Right lobe of liver (tissue), 6 donors: ENCODE results near the gene FEZ2. TPM values are rescaled to one million over a fixed set of nuclear protein-coding genes. Genes with fewer than 3 reads are reported as not detected.

Experiments used
- ATAC-seq, 4 donors: fragments of 200-7000 bp; cut with Tn5 transposase; one replicate each; pipeline ENCODE4 v1.9.1; 2020; ENCODE audit warnings: mild to moderate bottlenecking in 4 of 4, moderate library complexity in 4 of 4
- DNase-seq, 3 donors: peaks; one replicate each; pipeline ENCODE4 v3.0.0-alpha.2; 2020
- H3K27ac ChIP-seq, 3 donors: fragments of 200-600 bp; one replicate each; pipeline ENCODE4 v1.8.0; 2022
- H3K27me3 ChIP-seq, 2 donors: fragments of 200-600 bp; one replicate each; pipeline ENCODE4 v1.8.0; 2022
- H3K36me3 ChIP-seq, 4 donors: fragments of 200-600 bp; sonication (generic) in 1 of 4; one replicate each; pipeline versions ENCODE4 v1.5.1 to v1.8.0; 2017 to 2022; ENCODE audit warnings: control low read depth in 1 of 4
- H3K4me1 ChIP-seq, 4 donors: fragments of 200-600 bp; sonication (generic) in 1 of 4; one replicate each; pipeline versions ENCODE4 v1.5.1 to v1.8.0; 2017 to 2022; ENCODE audit warnings: control low read depth in 1 of 4
- H3K4me3 ChIP-seq, 3 donors: fragments of 200-600 bp; one replicate each; pipeline ENCODE4 v1.8.0; 2022
- H3K9me3 ChIP-seq, 4 donors: fragments of 200-600 bp; sonication (generic) in 1 of 4; one replicate each; pipeline versions ENCODE4 v1.5.1 to v1.8.0; 2017 to 2022; ENCODE audit warnings: control low read depth in 1 of 4
- CTCF ChIP-seq, 4 donors: fragments of 200-600 bp in 3 of 4; fragments of 450-650 bp in 1 of 4; IDR thresholded peaks; one replicate each; pipeline versions ENCODE4 v1.5.1 to v1.8.0; 2016 to 2022; ENCODE audit warnings: antibody characterized with exemption in 4 of 4, mild to moderate bottlenecking in 2 of 4
- POLR2A ChIP-seq: fragments of 450-650 bp; IDR thresholded peaks from one replicate; pipeline ENCODE4 v1.6.1; 2017; ENCODE audit warnings: antibody characterized with exemption, mild to moderate bottlenecking
- WGBS: methylation state at CpG from one replicate; pipeline ENCODE4 v1.1.6; 2018; ENCODE audit warnings: low coverage, low lambda C conversion rate; ENCODE audit not compliant: insufficient coverage; ENCODE audit errors: missing lambda C conversion rate; 5-methylcytosine and 5-hydroxymethylcytosine counted together
- intact Hi-C, 2 donors: fragments of 100-400 bp; cut with DNase I; formaldehyde crosslinking; loops; one replicate each; pipeline versions ENCODE4 v1.11.2 to v1.14.1; 2022
- total RNA-seq, 6 experiments: library from RNA; depleted of rRNA in 2 of 6; stranded (reverse); fragments of >200 nt in 2 of 6; fragmentation: NEBNext Ultra II Directional in 3 of 6; extraction: Animal tissue kit (Norgen Biotek cat#: 25700) in 3 of 6; gene quantifications; one replicate each; pipeline versions ENCODE4 v1.1.0 to v1.2.4, GENCODE V29; 2016 to 2023
- donor health status: DM: no; HTN: yes; CAD: no.
- donor health status: DM: no; HTN: no; CAD: no.
- donor health status: DM: no; HTN: no; CAD: no.
- donor health status: DM: no; HTN: yes; CAD: no.
- donor health status: DM: no; HTN: yes; CAD: no.

FEZ2 gene
- total RNA-seq, 6 experiments from 2014 or later: 11.1 to 22.2 (median 18.7) TPM

- Histone ChIP-seq H3K4me3 (no peak overlapping the region), H3K27ac (no peak overlapping the region), H3K4me1 (no peaks in the 10 kb centered on the region), H3K27me3 (no peaks in the 10 kb centered on the region), H3K9me3 (no peaks in the 10 kb centered on the region), H3K36me3 (peaks cover 0 to 28% (median 9%) of the 10 kb centered on the region in 4 donors)
- intact Hi-C loops: no loop called here
- no peak for DNase-seq
- 81% methylated on average over 3 of the region's 3 CpGs for WGBS
- ATAC-seq: no peak
- TF ChIP-seq POLR2A (no peak), CTCF (IDR thresholded peaks at IDR 0.05) (no peak)
Observed at GRCh38 chr2:36555789-36556188, 42.2 kb downstream of the FEZ2 start.

GRCh38 chr2:36554531-36554930 is 43.4 kb downstream of the FEZ2 start:
- no peaks in the 10 kb centered on the region for H3K4me1 ChIP-seq
- 75% methylated on average over 1 of the region's 1 CpG for WGBS
- no peak overlapping the region for H3K4me3 ChIP-seq
- no peak overlapping the region for H3K27ac ChIP-seq
- no peaks in the 10 kb centered on the region for H3K27me3 ChIP-seq
- intact Hi-C loops: no loop called here
- TF ChIP-seq POLR2A (no peak), CTCF (IDR thresholded peaks at IDR 0.05) (no peak)
- ATAC-seq (no peak), DNase-seq (no peak)
- peaks cover 0 to 25% (median 10%) of the 10 kb centered on the region in 4 donors for H3K36me3 ChIP-seq
- H3K9me3 ChIP-seq: no peaks in the 10 kb centered on the region

- Histone ChIP-seq H3K36me3 (peaks cover 0 to 25% (median 10%) of the 10 kb centered on the region in 4 donors), H3K27me3 (no peaks in the 10 kb centered on the region), H3K4me1 (no peaks in the 10 kb centered on the region), H3K9me3 (no peaks in the 10 kb centered on the region), H3K4me3 (no peak overlapping the region), H3K27ac (no peak overlapping the region)
- DNase-seq (no peak), ATAC-seq (peak in 3 of 4 donors; percentile 42 to 57 (median 48))
- intact Hi-C loops: no loop called here
- WGBS: 48% methylated on average over 4 of the region's 4 CpGs
- no peak for TF ChIP-seq CTCF (IDR thresholded peaks at IDR 0.05)
- TF ChIP-seq POLR2A: no peak
Observed at GRCh38 chr2:36553683-36554082, 44.3 kb downstream of the FEZ2 start.

GRCh38 chr2:36550006-36550405 is 48.0 kb downstream of the FEZ2 start:
- no peak for ATAC-seq
- DNase-seq: no peak
- H3K9me3 ChIP-seq: no peaks in the 10 kb centered on the region
- H3K27me3 ChIP-seq: no peaks in the 10 kb centered on the region
- H3K4me1 ChIP-seq: no peaks in the 10 kb centered on the region
- H3K4me3 ChIP-seq: no peak overlapping the region
- intact Hi-C loops: no loop called here
- WGBS: 100% methylated on average over 5 of the region's 5 CpGs
- H3K36me3 ChIP-seq: peaks cover 0 to 20% (median 13%) of the 10 kb centered on the region in 4 donors
- no peak overlapping the region for H3K27ac ChIP-seq
- TF ChIP-seq POLR2A (no peak), CTCF (IDR thresholded peaks at IDR 0.05) (no peak)

GRCh38 chr2:36549165-36549574 is 48.8 kb downstream of the FEZ2 start:
- intact Hi-C loops: no loop called here
- no peak overlapping the region for H3K4me3 ChIP-seq
- H3K27me3 ChIP-seq: no peaks in the 10 kb centered on the region
- H3K27ac ChIP-seq: peak overlapping the region in 1 of 3 donors; percentile 10
- ATAC-seq: peak; percentile 26 to 73 (median 66)
- H3K36me3 ChIP-seq: peaks cover 0 to 19% (median 13%) of the 10 kb centered on the region in 4 donors
- H3K4me1 ChIP-seq: no peaks in the 10 kb centered on the region
- no peak for DNase-seq
- no peak for TF ChIP-seq POLR2A
- TF ChIP-seq CTCF (IDR thresholded peaks at IDR 0.05): no peak
- H3K9me3 ChIP-seq: no peaks in the 10 kb centered on the region
- WGBS: 58% methylated on average over 6 of the region's 7 CpGs
